HepG2 (cell line): ENCODE measurements around the gene HES7. TPM values are rescaled to one million over a fixed set of nuclear protein-coding genes. Genes with fewer than 3 reads are reported as not detected.

Experiments used
- ELF4 ChIP-seq: sonication (generic); formaldehyde crosslinking; IDR thresholded peaks from 2 replicates; pipeline ENCODE4 v1.5.0; 2020; ENCODE audit warnings: missing genetic modification reagents, mild to moderate bottlenecking, moderate library complexity, borderline replicate concordance
- ERF ChIP-seq: IDR thresholded peaks from 2 replicates; pipeline ENCODE4 v1.6.1; 2018; ENCODE audit warnings: missing biosample characterization, missing genetic modification reagents
- HMGXB3 ChIP-seq: sonication (generic); formaldehyde crosslinking; IDR thresholded peaks from 2 replicates; pipeline ENCODE4 v1.4.0; 2020; ENCODE audit warnings: missing genetic modification reagents, borderline replicate concordance
- ISX ChIP-seq: sonication (generic); formaldehyde crosslinking; conservative IDR thresholded peaks from 2 replicates; pipeline ENCODE4 v1.5.0; 2020; ENCODE audit warnings: missing genetic modification reagents
- KLF6 ChIP-seq: IDR thresholded peaks from 2 replicates; pipeline ENCODE4 v1.8.0; 2016; ENCODE audit warnings: missing biosample characterization, missing genetic modification reagents
- MEIS2 ChIP-seq: sonication (generic); formaldehyde crosslinking; IDR thresholded peaks from 2 replicates; pipeline ENCODE4 v1.9.0; 2021; ENCODE audit warnings: mild to moderate bottlenecking, missing genetic modification reagents
- MTA3 ChIP-seq: sonication (generic); formaldehyde crosslinking; IDR thresholded peaks from 2 replicates; pipeline ENCODE4 v1.4.0; 2020; ENCODE audit warnings: missing genetic modification reagents
- NBN ChIP-seq: fragments of 450-650 bp; conservative IDR thresholded peaks from 2 replicates; pipeline ENCODE4 v1.6.1; 2017
- NFIC ChIP-seq: IDR thresholded peaks from 2 replicates; pipeline ENCODE4 v1.6.1; 2012; ENCODE audit warnings: mild to moderate bottlenecking, low read length, inconsistent platforms
- SMAD3 ChIP-seq: sonication (generic); formaldehyde crosslinking; IDR thresholded peaks from 2 replicates; pipeline ENCODE4 v1.4.0; 2020; ENCODE audit warnings: missing genetic modification reagents
- TFDP1 ChIP-seq: IDR thresholded peaks from 2 replicates; pipeline ENCODE4 v1.6.1; 2016; ENCODE audit warnings: missing compliant biosample characterization, missing genetic modification reagents, borderline replicate concordance
- ZBTB43 ChIP-seq: sonication (generic); formaldehyde crosslinking; conservative IDR thresholded peaks from 2 replicates; pipeline ENCODE4 v1.4.0; 2020; ENCODE audit warnings: missing genetic modification reagents
- ZBTB49 ChIP-seq: sonication (generic); formaldehyde crosslinking; IDR thresholded peaks from 2 replicates; pipeline ENCODE4 v1.4.0; 2020; ENCODE audit warnings: missing genetic modification reagents, borderline replicate concordance
- ZFX ChIP-seq: sonication (generic); formaldehyde crosslinking; IDR thresholded peaks from 2 replicates; pipeline ENCODE4 v1.4.0; 2020; ENCODE audit warnings: mild to moderate bottlenecking, low read depth, missing genetic modification reagents, moderate library complexity
- ZFYVE20 ChIP-seq: sonication (generic); formaldehyde crosslinking; IDR thresholded peaks from 2 replicates; pipeline ENCODE4 v1.8.0; 2023; ENCODE audit warnings: low read depth, mild to moderate bottlenecking, moderate library complexity, missing genetic modification reagents, borderline replicate concordance
- ZIK1 ChIP-seq: sonication (generic); formaldehyde crosslinking; IDR thresholded peaks from 2 replicates; pipeline ENCODE4 v1.5.0; 2020; ENCODE audit warnings: mild to moderate bottlenecking, low read depth, missing genetic modification reagents, borderline replicate concordance
- ZNF138 ChIP-seq: sonication (generic); formaldehyde crosslinking; IDR thresholded peaks from 2 replicates; pipeline ENCODE4 v1.5.0; 2020; ENCODE audit warnings: mild to moderate bottlenecking, low read depth, missing genetic modification reagents
- ZNF326 ChIP-seq: sonication (generic); formaldehyde crosslinking; IDR thresholded peaks from 2 replicates; pipeline ENCODE4 v1.4.0; 2020; ENCODE audit warnings: missing genetic modification reagents, borderline replicate concordance
- ZNF552 ChIP-seq: sonication (generic); formaldehyde crosslinking; IDR thresholded peaks from 2 replicates; pipeline ENCODE4 v1.9.0; 2022; ENCODE audit warnings: missing genetic modification reagents, mild to moderate bottlenecking, borderline replicate concordance
- ZNF75D ChIP-seq: sonication (generic); formaldehyde crosslinking; IDR thresholded peaks from 2 replicates; pipeline ENCODE4 v1.8.1; 2023; ENCODE audit warnings: missing genetic modification reagents, mild to moderate bottlenecking, borderline replicate concordance
- polyA plus RNA-seq, 8 experiments: library from polyadenylated mRNA; depleted of rRNA in 3 of 8; stranded (reverse) in 7 of 8; unstranded in 1 of 8; fragments of >200 nt; fragmentation: Illumina TruSeq in 4 of 8; extraction: Trizol in 4 of 8; gene quantifications; 2 replicates each; pipeline versions ENCODE4 v1.2.1 to v1.2.3, GENCODE V29; 2011 to 2016; ENCODE audit warnings: low read depth in 4 of 8, missing spikeins in 1 of 8, mixed read lengths in 1 of 8; ENCODE audit not compliant: insufficient read depth in 1 of 8
- total RNA-seq, 5 experiments: library from RNA; depleted of rRNA; stranded (reverse); fragments of >200 nt; fragmentation: Illumina TruSeq; extraction: Trizol; gene quantifications; 2 replicates each; pipeline ENCODE4 v1.2.3, GENCODE V29; 2016; ENCODE audit warnings: low read depth in 1 of 5

The HES7 gene
- total and polyA plus RNA-seq, 2 of the 13 experiments (the other 11 are each of a cell fraction or from before 2014, with no cell fraction given), result not detected

GRCh38 chr17:8120520-8121406, 3.1 kb downstream of the HES7 start (continued):
- TF ChIP-seq HMGXB3 (CRISPR knock-in tag), result no peak
- no peak for TF ChIP-seq ZFX
- TF ChIP-seq ERF, result peak; percentile 10; the same call in 1 of the 2 replicates
- TF ChIP-seq ISX (CRISPR knock-in tag), result 0 out of 2 replicates have a peak, but pooled peaks have one; percentile 16
- TF ChIP-seq NBN, result no peak
- no peak for TF ChIP-seq MTA3 (CRISPR knock-in tag)
- TF ChIP-seq ZNF552 (CRISPR knock-in tag), result no peak
- no peak for TF ChIP-seq ZBTB43 (CRISPR knock-in tag)
- no peak for TF ChIP-seq TFDP1
- no peak for TF ChIP-seq ZNF138
- TF ChIP-seq ZIK1 (CRISPR knock-in tag), result no peak
- no peak for TF ChIP-seq SMAD3
- TF ChIP-seq ZNF75D (CRISPR knock-in tag), result no peak
- 0 out of 2 replicates have a peak, but pooled peaks have one; percentile 31 for TF ChIP-seq NFIC
- no peak for TF ChIP-seq ELF4
- no peak for TF ChIP-seq ZBTB49 (CRISPR knock-in tag)
- TF ChIP-seq MEIS2 (CRISPR knock-in tag), result no peak
- no peak for TF ChIP-seq ZFYVE20
- TF ChIP-seq KLF6 (CRISPR knock-in tag), result no peak; the same call in 1 of the 2 replicates
- no peak for TF ChIP-seq ZNF326 (CRISPR knock-in tag)
